GM10847 (cell line): ENCODE results near the gene CTDP1.

Source experiments
- POLR2A ChIP-seq: IDR thresholded peaks from 2 replicates; pipeline ENCODE4 v1.6.1; 2011; ENCODE audit not compliant: insufficient read length; ENCODE audit errors: extremely low read depth

Gene CTDP1

GRCh38 chr18:79754022-79754761 lies 74.6 kb downstream of the CTDP1 start:
- TF ChIP-seq POLR2A, result no peak

- TF ChIP-seq POLR2A, result no peak
Measured at GRCh38 chr18:79754831-79755351, 75.3 kb downstream of the CTDP1 start.

- no peak for TF ChIP-seq POLR2A
Measured at GRCh38 chr18:79755496-79756142, 76.0 kb downstream of the CTDP1 start.

- TF ChIP-seq POLR2A, result no peak
Measured at GRCh38 chr18:79756143-79756500, 76.5 kb downstream of the CTDP1 start.

- no peak for TF ChIP-seq POLR2A
Measured at GRCh38 chr18:79756826-79757225, 77.2 kb downstream of the CTDP1 start.

GRCh38 chr18:79760348-79760747 lies 80.7 kb downstream of the CTDP1 start:
- TF ChIP-seq POLR2A, result no peak

GRCh38 chr18:79760881-79761280 lies 81.3 kb downstream of the CTDP1 start:
- TF ChIP-seq POLR2A, result no peak

- TF ChIP-seq POLR2A, result no peak
Measured at GRCh38 chr18:79763407-79763806, 83.8 kb downstream of the CTDP1 start.

- no peak for TF ChIP-seq POLR2A
Measured at GRCh38 chr18:79764131-79764530, 84.5 kb downstream of the CTDP1 start.

- TF ChIP-seq POLR2A, result no peak
Measured at GRCh38 chr18:79765491-79766245, 86.1 kb downstream of the CTDP1 start.

GRCh38 chr18:79766308-79766707 lies 86.7 kb downstream of the CTDP1 start:
- TF ChIP-seq POLR2A, result no peak

GRCh38 chr18:79768745-79769144 lies 89.1 kb downstream of the CTDP1 start:
- TF ChIP-seq POLR2A, result no peak

- TF ChIP-seq POLR2A, result no peak
Measured at GRCh38 chr18:79769698-79770500, 90.3 kb downstream of the CTDP1 start.

- no peak for TF ChIP-seq POLR2A
Measured at GRCh38 chr18:79770501-79770815, 90.9 kb downstream of the CTDP1 start.

GRCh38 chr18:79770826-79771225 lies 91.2 kb downstream of the CTDP1 start:
- no peak for TF ChIP-seq POLR2A
